Heart right ventricle (tissue), 16 donors: ENCODE data around the gene DUSP3. TPM values are rescaled to one million over a fixed set of nuclear protein-coding genes. Genes with fewer than 3 reads are reported as not detected.

Experiments
- ATAC-seq, 8 donors: fragments of 200-7000 bp; cut with Tn5 transposase; one replicate each; pipeline ENCODE4 v1.9.1; 2020; ENCODE audit warnings: mild to moderate bottlenecking in 8 of 8, moderate library complexity in 8 of 8, moderate number of reproducible peaks in 1 of 8
- DNase-seq, 2 donors: peaks; one replicate each; pipeline ENCODE4 v3.0.0-alpha.2; 2020
- H3K27ac ChIP-seq, 10 donors: fragments of 200-600 bp; sonication (generic) in 2 of 10; one replicate each; pipeline versions ENCODE4 v1.5.0 to v1.8.0; 2020 to 2022; ENCODE audit warnings: mild to moderate bottlenecking in 3 of 10
- H3K27me3 ChIP-seq, 7 donors: fragments of 200-600 bp; one replicate each; pipeline ENCODE4 v1.8.0; 2021 to 2022; ENCODE audit warnings: mild to moderate bottlenecking in 2 of 7
- H3K36me3 ChIP-seq, 9 donors: fragments of 200-600 bp; sonication (generic) in 1 of 9; one replicate each; pipeline versions ENCODE4 v1.5.0 to v1.8.0; 2020 to 2022; ENCODE audit warnings: mild to moderate bottlenecking in 2 of 9
- H3K4me1 ChIP-seq, 9 donors: fragments of 200-600 bp; sonication (generic) in 1 of 9; one replicate each; pipeline versions ENCODE4 v1.5.0 to v1.8.0; 2020 to 2022; ENCODE audit warnings: mild to moderate bottlenecking in 4 of 9
- H3K4me3 ChIP-seq, 10 donors: fragments of 200-600 bp; sonication (generic) in 2 of 10; one replicate each; pipeline versions ENCODE4 v1.5.0 to v1.8.0; 2020 to 2022; ENCODE audit warnings: mild to moderate bottlenecking in 7 of 10, moderate library complexity in 2 of 10
- H3K9me3 ChIP-seq, 11 donors: fragments of 200-600 bp in 10 of 11; sonication (generic) in 2 of 11; one replicate each; pipeline versions ENCODE4 v1.5.0 to v1.8.0; 2013 to 2022; ENCODE audit warnings: mild to moderate bottlenecking in 2 of 11, control low read depth in 1 of 11, moderate library complexity in 1 of 11
- CTCF ChIP-seq, 9 donors: fragments of 200-600 bp; sonication (generic) in 2 of 9; IDR thresholded peaks; one replicate each; pipeline versions ENCODE4 v1.5.0 to v1.8.0; 2021 to 2022; ENCODE audit warnings: antibody characterized with exemption in 9 of 9, mild to moderate bottlenecking in 5 of 9, moderate library complexity in 1 of 9
- WGBS, 2 donors: extraction: QIAGEN DNeasy Blood & Tissue Kit; methylation state at CpG; one replicate each; pipeline ENCODE4 v1.1.7; 2013; ENCODE audit warnings: inconsistent platforms in 1 of 2; 5-methylcytosine and 5-hydroxymethylcytosine counted together
- intact Hi-C, 10 donors: fragments of 100-400 bp; cut with DNase I; formaldehyde crosslinking; loops; one replicate each; pipeline versions ENCODE4 v1.11.1 to v1.14.2; 2022
- polyA plus RNA-seq, 2 donors: library from polyadenylated mRNA; stranded (reverse); fragments of 200-250 nt; gene quantifications; one replicate each; pipeline ENCODE4 v1.2.3, GENCODE V29; 2013
- total RNA-seq, 10 donors: library from RNA; stranded (reverse); fragmentation: NEBNext Ultra II Directional in 3 of 10; extraction: Animal tissue kit (Norgen Biotek cat#: 25700) in 3 of 10; gene quantifications; one replicate each; pipeline versions ENCODE4 v1.2.1 to v1.2.4, GENCODE V29; 2021 to 2023
- donor health status: Arrhythmogenic right ventricular cardiomyopathy.
- donor health status: ischemic (EF 13 %, LVEDD 7.1; RV severe dilation, severe dysfunction).
- donor health status: healthy with polysubstance abuse.
- donor health status: DM: no; HTN: yes; CAD: no.
- donor health status: DM: no; HTN: no; CAD: no.
- donor health status: ischemic (EF 25% LVEDD 6.9; RV normal size, moderate dysfunction).
- donor health status: ischemic (EF 25% LVEDD 5.7; RV mildly dilated, moderate dysfunction).
- donor health status: healthy.
- donor health status: DM: yes; HTN: yes; CAD: no.
- donor health status: Ischemic cardiomyopathy.
- donor health status: ischemic (EF 35%, LVEDD 5.7; RV mildly dilated, moderate dysfunction).
- donor health status: nonischemic (EF 11% LVEDD 7.7; RV severe dilation, severe dysfunction).
- donor health status: DM: yes; HTN: yes; CAD: no.
- donor health status: PGD.
- donor health status: ischemic (EF 29% LVEDD 5.4; RV normal size, mild dysfunction).
- donor health status: nonischemic (EF 23%, LVEDD 6.1; RV moderate dilation, normal function).

The DUSP3 gene
- total and polyA plus RNA-seq, 12 donors = 119 to 371 (median 297) TPM

- Histone ChIP-seq H3K4me3 (no peak overlapping the region), H3K9me3 (peaks cover 0 to 2% (median 0%) of the 10 kb centered on the region in 11 donors), H3K36me3 (no peaks in the 10 kb centered on the region), H3K4me1 (peaks cover 0 to 13% (median 0%) of the 10 kb centered on the region in 9 donors), H3K27me3 (no peaks in the 10 kb centered on the region), H3K27ac (no peak overlapping the region)
- DNase-seq (no peak), ATAC-seq (no peak)
- 62 to 75% methylated on average over 2 of the region's 2 CpGs for WGBS, 2 donors
- TF ChIP-seq CTCF (IDR thresholded peaks at IDR 0.05) = no peak
- intact Hi-C loops = loop anchor here in 2 of 10 donors (10.0 kb wide), 1 partner anchor 57 kb away; the partner anchor contains the start of gene CD300LG (in 2 of the 2)
Measured at GRCh38 chr17:43787728-43788127, 9.0 kb upstream of the DUSP3 start.

- no peak for DNase-seq
- 64 to 67% methylated on average over 5 of the region's 5 CpGs for WGBS, 2 donors
- intact Hi-C loops = loop anchor here in 5 of 10 donors (5.0 to 10.0 kb wide), 3 partner anchors 48 to 63 kb away; partner anchors contain the start of genes CD300LG (in 3 of the 5) and MPP3 (in 2 of the 5)
- H3K27me3 ChIP-seq = no peaks in the 10 kb centered on the region
- TF ChIP-seq CTCF (IDR thresholded peaks at IDR 0.05) = no peak
- H3K9me3 ChIP-seq = no peaks in the 10 kb centered on the region
- ATAC-seq = peak in 1 of 8 donors; percentile 23
- H3K36me3 ChIP-seq = no peaks in the 10 kb centered on the region
- H3K4me3 ChIP-seq = no peak overlapping the region
- H3K4me1 ChIP-seq = peaks cover 0 to 27% (median 1%) of the 10 kb centered on the region in 9 donors
- H3K27ac ChIP-seq = peak overlapping the region in 1 of 10 donors; percentile 26
Measured at GRCh38 chr17:43784628-43785101, 5.9 kb upstream of the DUSP3 start.

GRCh38 chr17:43784068-43784467 lies 5.3 kb upstream of the DUSP3 start:
- Histone ChIP-seq H3K36me3 (no peaks in the 10 kb centered on the region), H3K4me1 (peaks cover 0 to 33% (median 7%) of the 10 kb centered on the region in 9 donors), H3K27me3 (no peaks in the 10 kb centered on the region), H3K27ac (peak overlapping the region in 1 of 10 donors; percentile 26), H3K4me3 (no peak overlapping the region), H3K9me3 (no peaks in the 10 kb centered on the region)
- DNase-seq (no peak), ATAC-seq (no peak)
- intact Hi-C loops = loop anchor here in 5 of 10 donors (5.0 to 10.0 kb wide), 3 partner anchors 48 to 63 kb away; partner anchors contain the start of genes CD300LG (in 3 of the 5) and MPP3 (in 2 of the 5)
- no peak for TF ChIP-seq CTCF (IDR thresholded peaks at IDR 0.05)
- WGBS, 2 donors = 83% methylated on average over 2 of the region's 2 CpGs

GRCh38 chr17:43782913-43783680 lies 4.3 kb upstream of the DUSP3 start:
- no peak overlapping the region for H3K4me3 ChIP-seq
- intact Hi-C loops = loop anchor here in 5 of 10 donors (5.0 to 10.0 kb wide), 3 partner anchors 49 to 64 kb away; partner anchors contain the start of genes CD300LG (in 3 of the 5) and MPP3 (in 2 of the 5)
- H3K27ac ChIP-seq = no peak overlapping the region
- TF ChIP-seq CTCF (IDR thresholded peaks at IDR 0.05) = no peak
- ATAC-seq (no peak), DNase-seq (no peak)
- H3K36me3 ChIP-seq = no peaks in the 10 kb centered on the region
- peaks cover 0 to 34% (median 7%) of the 10 kb centered on the region in 9 donors for H3K4me1 ChIP-seq
- no peaks in the 10 kb centered on the region for H3K9me3 ChIP-seq
- WGBS, 2 donors = 82 to 86% methylated on average over 15 of the region's 15 CpGs
- H3K27me3 ChIP-seq = no peaks in the 10 kb centered on the region
